ENCODE data around the gene PTGER1.

PTGER1 gene, protein sequence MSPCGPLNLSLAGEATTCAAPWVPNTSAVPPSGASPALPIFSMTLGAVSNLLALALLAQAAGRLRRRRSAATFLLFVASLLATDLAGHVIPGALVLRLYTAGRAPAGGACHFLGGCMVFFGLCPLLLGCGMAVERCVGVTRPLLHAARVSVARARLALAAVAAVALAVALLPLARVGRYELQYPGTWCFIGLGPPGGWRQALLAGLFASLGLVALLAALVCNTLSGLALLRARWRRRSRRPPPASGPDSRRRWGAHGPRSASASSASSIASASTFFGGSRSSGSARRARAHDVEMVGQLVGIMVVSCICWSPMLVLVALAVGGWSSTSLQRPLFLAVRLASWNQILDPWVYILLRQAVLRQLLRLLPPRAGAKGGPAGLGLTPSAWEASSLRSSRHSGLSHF

DNA sequence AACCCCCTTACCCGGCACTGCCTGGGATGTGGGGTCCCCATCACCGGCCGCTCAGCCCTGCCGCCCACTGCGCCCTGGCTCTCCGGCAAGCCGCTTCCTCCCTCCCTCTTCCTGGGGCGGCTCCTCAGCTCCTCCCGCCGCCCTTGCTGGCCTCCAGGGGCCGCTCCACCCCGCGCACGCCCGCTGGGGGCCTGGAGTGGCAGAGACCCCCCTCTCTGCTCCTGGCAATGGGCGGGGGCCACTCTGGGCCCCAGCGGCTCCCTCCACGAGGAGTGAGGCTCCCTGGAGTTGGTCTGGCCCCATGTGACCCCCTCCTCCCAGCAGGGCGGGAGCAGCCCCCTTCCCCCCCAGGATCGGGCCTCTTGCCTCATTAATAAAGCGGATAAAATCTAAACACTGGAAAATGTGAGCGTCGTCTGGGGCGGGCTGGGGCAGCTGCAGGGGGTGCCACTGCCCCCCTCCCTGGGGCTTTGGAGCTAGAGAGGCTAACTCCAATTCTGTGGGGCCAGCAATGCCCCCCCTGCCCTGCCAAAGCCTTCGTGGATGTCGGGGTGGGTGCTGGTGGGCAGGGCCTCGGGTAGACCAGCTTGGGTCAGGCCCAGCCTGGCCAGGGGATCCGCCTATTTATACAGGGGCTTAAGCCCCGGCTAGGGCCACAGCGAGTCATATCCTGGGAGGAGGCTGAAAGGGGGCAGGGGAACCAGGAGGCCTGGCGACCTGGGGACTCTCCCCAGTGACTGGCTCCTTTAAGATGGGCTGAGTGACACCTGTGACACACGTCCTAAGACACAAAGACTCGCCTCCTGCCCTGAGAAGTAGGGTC, at the start of gene PTGER1:
Gene PTGER1 (minus strand): TSS at position 104 of the 823 bp plus-strand sequence. CDS start 1,034 bp downstream, outside the sequence.
- POLR2A ChIA-PET, result interaction anchor here (1.4 kb wide), 1 partner anchor 42 kb away, joined by 3 read pairs; the partner anchor contains the start of gene DNAJB1

DNA sequence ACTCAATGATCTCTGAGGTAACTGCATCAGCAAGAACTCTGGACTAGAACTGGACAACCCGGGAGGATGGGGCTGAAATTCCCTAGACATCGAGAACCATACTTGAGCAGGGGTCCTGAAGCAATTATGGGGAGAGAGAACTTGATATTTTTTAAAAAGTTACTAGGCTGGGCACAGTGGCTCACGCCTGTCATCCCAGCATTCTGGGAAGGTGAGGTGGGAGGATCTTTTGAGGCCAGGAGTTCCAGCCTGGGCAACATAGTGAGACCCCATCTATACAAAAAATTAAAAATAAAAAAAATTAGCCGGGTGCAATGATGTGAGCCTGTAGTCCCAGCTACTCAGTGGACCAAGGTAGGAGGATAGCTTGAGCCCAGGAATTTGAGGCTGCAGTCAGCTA, 45.4 kb upstream of the PTGER1 start:
- ChIA-PET CTCF (interaction anchor here (0.9 to 1.3 kb wide), 2 partner anchors 8 to 42 kb away, joined by 3 read pairs; no protein-coding TSS in a partner anchor), POLR2A (no interaction called here)

More for the DNA sequence above, at the start of gene PTGER1:
- CTCF ChIA-PET, result interaction anchor here (0.6 to 1.6 kb wide), 5 partner anchors 8 to 44 kb away, joined by 3 to 5 read pairs (median 3); partner anchors contain the start of gene GIPC1
- H3K4me3 ChIP-seq (ENCODE audit: low read depth, low read length), result peak within 1 kb of the TSS; percentile 46
- TF ChIP-seq, protein P1, sequence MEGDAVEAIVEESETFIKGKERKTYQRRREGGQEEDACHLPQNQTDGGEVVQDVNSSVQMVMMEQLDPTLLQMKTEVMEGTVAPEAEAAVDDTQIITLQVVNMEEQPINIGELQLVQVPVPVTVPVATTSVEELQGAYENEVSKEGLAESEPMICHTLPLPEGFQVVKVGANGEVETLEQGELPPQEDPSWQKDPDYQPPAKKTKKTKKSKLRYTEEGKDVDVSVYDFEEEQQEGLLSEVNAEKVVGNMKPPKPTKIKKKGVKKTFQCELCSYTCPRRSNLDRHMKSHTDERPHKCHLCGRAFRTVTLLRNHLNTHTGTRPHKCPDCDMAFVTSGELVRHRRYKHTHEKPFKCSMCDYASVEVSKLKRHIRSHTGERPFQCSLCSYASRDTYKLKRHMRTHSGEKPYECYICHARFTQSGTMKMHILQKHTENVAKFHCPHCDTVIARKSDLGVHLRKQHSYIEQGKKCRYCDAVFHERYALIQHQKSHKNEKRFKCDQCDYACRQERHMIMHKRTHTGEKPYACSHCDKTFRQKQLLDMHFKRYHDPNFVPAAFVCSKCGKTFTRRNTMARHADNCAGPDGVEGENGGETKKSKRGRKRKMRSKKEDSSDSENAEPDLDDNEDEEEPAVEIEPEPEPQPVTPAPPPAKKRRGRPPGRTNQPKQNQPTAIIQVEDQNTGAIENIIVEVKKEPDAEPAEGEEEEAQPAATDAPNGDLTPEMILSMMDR (IDR thresholded peaks at IDR 0.05; ENCODE audit: insufficient read depth, low read length, missing control alignments), result peak; percentile 61
- no peak for DNase-seq (ENCODE audit: low read depth, low spot score)

DNA sequence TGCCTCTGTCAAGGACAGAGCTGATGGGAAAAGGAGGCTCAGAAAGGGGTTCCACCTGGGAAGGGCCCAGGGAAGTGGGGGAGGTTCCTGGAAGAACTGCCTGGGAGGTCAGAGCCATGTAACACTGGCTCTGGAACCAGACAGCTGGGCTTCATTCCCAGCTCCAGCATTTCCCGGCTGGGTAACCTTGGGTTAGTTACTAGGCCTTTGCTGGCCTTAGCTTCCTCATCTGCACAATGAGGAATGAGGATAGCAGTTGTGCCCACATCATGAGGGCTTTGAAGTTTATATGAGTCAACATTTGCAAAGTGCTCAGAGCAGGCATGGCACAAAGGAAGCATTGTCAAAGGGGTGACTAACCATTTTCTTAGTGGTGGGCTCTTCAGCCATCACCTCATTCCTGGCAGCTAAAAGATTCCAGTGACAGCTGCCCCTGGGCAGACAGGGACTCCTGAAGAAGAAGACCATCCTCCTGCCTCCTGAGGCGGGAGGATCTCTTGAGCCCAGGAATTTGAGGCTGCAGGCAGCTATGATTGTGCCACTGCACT, 44.8 kb upstream of the PTGER1 start:
- POLR2A ChIA-PET, result no interaction called here

More for the DNA sequence above, 45.4 kb upstream of the PTGER1 start:
- no peak for DNase-seq (ENCODE audit: low read depth, low spot score)
- TF ChIP-seq, protein P1 (IDR thresholded peaks at IDR 0.05; ENCODE audit: insufficient read depth, low read length, missing control alignments), result no peak
- H3K4me3 ChIP-seq (ENCODE audit: low read depth, low read length), result no peak overlapping the region

DNA sequence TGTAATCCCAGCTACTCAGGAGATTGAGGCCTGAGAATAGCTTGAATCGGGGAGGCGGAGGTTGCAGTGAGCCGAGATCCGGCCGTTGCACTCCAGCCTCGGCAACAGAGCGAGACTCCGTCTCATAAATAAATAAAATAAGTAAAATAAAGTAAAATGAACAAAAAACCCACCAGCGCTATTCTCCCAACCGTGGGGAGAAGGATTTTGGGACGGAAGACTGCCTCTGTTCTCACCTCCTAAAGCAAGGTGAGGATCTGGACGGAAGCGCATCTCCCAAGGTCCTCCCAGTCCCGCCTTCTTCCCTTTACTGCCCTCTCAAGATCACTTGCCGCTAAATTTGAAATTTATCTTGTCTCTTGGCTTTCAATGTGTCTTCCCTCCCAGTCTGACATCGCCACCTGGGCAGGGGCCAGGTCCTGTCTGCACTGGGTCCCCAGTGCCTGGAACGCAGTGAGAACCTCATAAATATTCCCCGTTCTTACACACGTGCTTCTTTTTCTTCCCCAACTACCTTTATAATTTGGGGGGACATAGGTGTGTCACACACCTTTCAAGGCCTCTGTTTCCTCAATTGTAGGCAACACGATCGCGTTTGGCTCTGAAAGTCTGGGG, 44.2 kb upstream of the PTGER1 start:
- TF ChIP-seq, protein P1 (IDR thresholded peaks at IDR 0.05; ENCODE audit: insufficient read depth, low read length, missing control alignments), result no peak
- POLR2A ChIA-PET, result no interaction called here
- no peak overlapping the region for H3K4me3 ChIP-seq (ENCODE audit: low read depth, low read length)
- no peak for DNase-seq (ENCODE audit: low read depth, low spot score)
- CTCF ChIA-PET, result interaction anchor here (0.8 to 1.6 kb wide), 3 partner anchors 8 to 16 kb away, joined by 3 to 4 read pairs (median 3); no protein-coding TSS in a partner anchor

More for the DNA sequence above, 44.8 kb upstream of the PTGER1 start:
- CTCF ChIA-PET, result interaction anchor here (0.8 to 1.3 kb wide), 3 partner anchors 9 to 42 kb away, joined by 3 read pairs; no protein-coding TSS in a partner anchor
- TF ChIP-seq, protein P1 (IDR thresholded peaks at IDR 0.05; ENCODE audit: insufficient read depth, low read length, missing control alignments), result no peak
- no peak for DNase-seq (ENCODE audit: low read depth, low spot score)
- H3K4me3 ChIP-seq (ENCODE audit: low read depth, low read length), result no peak overlapping the region

DNA sequence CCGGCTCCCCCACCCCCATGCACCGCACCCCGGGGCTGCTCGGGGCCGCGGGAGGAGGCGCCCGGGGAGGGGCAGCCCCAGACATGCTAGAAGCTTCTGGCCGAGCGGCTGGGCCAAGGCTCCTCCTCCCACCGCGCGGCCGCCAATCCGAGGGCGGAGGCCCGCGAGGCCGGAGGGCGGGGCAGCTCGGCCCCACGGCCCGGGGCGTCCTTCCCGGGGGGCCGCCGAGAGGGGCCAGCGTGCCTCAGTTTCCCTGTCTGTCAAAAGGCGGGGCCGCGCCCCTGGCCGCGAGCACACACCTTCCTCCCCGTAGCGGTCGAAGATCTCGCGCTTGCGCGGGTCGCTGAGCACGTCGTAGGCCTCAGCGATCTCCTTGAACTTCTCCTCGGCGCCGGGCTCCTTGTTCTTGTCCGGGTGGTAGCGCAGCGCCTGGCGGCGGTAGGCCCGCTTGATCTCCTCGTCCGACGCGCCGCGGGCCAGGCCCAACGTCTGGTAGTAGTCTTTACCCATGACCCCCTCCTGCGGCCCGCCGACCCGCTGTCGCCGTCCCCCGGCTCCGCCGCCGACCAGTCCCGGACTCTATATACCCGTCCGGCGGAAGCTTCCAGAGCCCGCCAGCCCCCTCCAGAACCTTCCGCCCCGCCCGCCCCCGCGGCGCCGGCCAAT, 42.8 kb upstream of the PTGER1 start, which contains the start of gene DNAJB1:
Gene DNAJB1 (minus strand): TSS at position 558 of the 666 bp plus-strand sequence. CDS start 48 bp downstream, at position 510.
- POLR2A ChIA-PET, result interaction anchor here (0.5 to 2.6 kb wide), 21 partner anchors 8 to 465 kb away, joined by 3 to 34 read pairs (median 3); partner anchors contain the start of genes ADGRE5, DDX39A, GIPC1 and NDUFB7
- H3K4me3 ChIP-seq (ENCODE audit: low read depth, low read length), result peak within 1 kb of the TSS; percentile 96
- TF ChIP-seq, protein P1 (IDR thresholded peaks at IDR 0.05; ENCODE audit: insufficient read depth, low read length, missing control alignments), result no peak
- CTCF ChIA-PET, result interaction anchor here (1.0 to 1.6 kb wide), 3 partner anchors 10 to 38 kb away, joined by 3 to 4 read pairs (median 4); no protein-coding TSS in a partner anchor
- no peak for DNase-seq (ENCODE audit: low read depth, low spot score)
